HL-60 (cell line): Measurements from ENCODE around the gene XXYLT1.

Experiments
- DNase-seq, 2 experiments: peaks; one replicate each; pipeline ENCODE4 v3.0.0-alpha.2; 2010 to 2020; ENCODE audit warnings: low read depth in 1 of 2, low spot score in 1 of 2
- H3K27ac ChIP-seq: fragments of 250-450 bp; sonication (Bioruptor Pico); replicated peaks from 2 replicates; pipeline ENCODE4 v1.5.1; 2020; ENCODE audit warnings: mild to moderate bottlenecking, moderate library complexity
- H3K27me3 ChIP-seq: fragments of 250-450 bp; sonication (Bioruptor Pico); 2 replicates; pipeline ENCODE4 v1.5.1; 2021; ENCODE audit warnings: mild to moderate bottlenecking, moderate library complexity; ENCODE audit not compliant: insufficient read depth, poor library complexity, severe bottlenecking
- H3K4me3 ChIP-seq: replicated peaks from 2 replicates; pipeline ENCODE4 v1.5.1; 2011; ENCODE audit warnings: mild to moderate bottlenecking, control low read depth, low read length; ENCODE audit not compliant: insufficient read depth
- GABPA ChIP-seq: IDR thresholded peaks from 2 replicates; pipeline ENCODE4 v1.6.1; 2012; ENCODE audit warnings: low read depth
- POLR2AphosphoS5 ChIP-seq: IDR thresholded peaks from 2 replicates; pipeline ENCODE4 v1.6.1; 2012; ENCODE audit warnings: low read depth
- SPI1 ChIP-seq: IDR thresholded peaks from 2 replicates; pipeline ENCODE4 v1.6.1; 2012; ENCODE audit warnings: low read depth, mild to moderate bottlenecking, borderline replicate concordance
- TF ChIP-seq, protein P1 (sequence below): IDR thresholded peaks from 2 replicates; pipeline ENCODE4 v1.6.1; 2012; ENCODE audit warnings: low read depth; ENCODE audit not compliant: insufficient replicate concordance
- TF ChIP-seq, protein P2 (sequence below): IDR thresholded peaks from one replicate; pipeline ENCODE4 v1.5.1; 2011; ENCODE audit warnings: low read length, control low read depth, inconsistent platforms; ENCODE audit not compliant: insufficient read depth

XXYLT1 gene

DNA sequence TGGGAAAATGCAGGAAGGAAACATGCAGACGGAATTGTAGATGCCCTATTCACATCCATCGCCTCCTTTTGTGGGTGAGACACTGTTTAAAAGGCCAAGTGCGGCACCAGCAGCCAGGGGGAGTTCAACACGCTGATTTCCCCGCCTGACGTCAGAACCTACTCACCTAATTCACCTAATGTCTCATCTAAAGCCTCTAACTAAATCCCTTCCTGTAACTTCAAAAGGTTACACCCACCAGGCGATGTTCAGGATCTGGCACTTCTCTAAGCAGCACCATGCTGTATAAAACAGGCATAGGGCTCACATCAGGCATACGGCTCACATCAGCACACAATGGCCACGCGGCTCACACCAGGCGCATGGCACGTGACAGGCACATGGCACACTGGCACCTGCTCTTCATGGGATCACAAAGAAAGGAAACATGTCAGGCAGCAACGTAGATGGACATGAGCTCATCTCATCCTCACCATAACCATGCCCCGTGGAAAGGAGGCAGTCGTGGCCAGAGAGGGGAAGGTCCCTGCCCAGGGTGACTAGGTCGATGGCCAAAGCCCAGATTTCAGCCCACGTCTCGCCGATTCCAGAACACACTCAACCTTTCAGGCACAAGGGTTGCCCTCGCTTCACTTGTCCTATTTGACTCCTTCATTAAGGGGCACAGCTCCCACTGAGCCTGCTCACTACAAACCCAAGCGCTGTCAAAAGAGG, 21.7 kb downstream of the XXYLT1 start:
- Histone ChIP-seq H3K27me3 (no peaks in the 10 kb centered on the region), H3K27ac (no peak overlapping the region), H3K4me3 (no peak overlapping the region)
- TF ChIP-seq POLR2AphosphoS5: no peak
- TF ChIP-seq, protein P1, sequence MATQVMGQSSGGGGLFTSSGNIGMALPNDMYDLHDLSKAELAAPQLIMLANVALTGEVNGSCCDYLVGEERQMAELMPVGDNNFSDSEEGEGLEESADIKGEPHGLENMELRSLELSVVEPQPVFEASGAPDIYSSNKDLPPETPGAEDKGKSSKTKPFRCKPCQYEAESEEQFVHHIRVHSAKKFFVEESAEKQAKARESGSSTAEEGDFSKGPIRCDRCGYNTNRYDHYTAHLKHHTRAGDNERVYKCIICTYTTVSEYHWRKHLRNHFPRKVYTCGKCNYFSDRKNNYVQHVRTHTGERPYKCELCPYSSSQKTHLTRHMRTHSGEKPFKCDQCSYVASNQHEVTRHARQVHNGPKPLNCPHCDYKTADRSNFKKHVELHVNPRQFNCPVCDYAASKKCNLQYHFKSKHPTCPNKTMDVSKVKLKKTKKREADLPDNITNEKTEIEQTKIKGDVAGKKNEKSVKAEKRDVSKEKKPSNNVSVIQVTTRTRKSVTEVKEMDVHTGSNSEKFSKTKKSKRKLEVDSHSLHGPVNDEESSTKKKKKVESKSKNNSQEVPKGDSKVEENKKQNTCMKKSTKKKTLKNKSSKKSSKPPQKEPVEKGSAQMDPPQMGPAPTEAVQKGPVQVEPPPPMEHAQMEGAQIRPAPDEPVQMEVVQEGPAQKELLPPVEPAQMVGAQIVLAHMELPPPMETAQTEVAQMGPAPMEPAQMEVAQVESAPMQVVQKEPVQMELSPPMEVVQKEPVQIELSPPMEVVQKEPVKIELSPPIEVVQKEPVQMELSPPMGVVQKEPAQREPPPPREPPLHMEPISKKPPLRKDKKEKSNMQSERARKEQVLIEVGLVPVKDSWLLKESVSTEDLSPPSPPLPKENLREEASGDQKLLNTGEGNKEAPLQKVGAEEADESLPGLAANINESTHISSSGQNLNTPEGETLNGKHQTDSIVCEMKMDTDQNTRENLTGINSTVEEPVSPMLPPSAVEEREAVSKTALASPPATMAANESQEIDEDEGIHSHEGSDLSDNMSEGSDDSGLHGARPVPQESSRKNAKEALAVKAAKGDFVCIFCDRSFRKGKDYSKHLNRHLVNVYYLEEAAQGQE: no peak
- TF ChIP-seq SPI1: no peak
- TF ChIP-seq, protein P2, sequence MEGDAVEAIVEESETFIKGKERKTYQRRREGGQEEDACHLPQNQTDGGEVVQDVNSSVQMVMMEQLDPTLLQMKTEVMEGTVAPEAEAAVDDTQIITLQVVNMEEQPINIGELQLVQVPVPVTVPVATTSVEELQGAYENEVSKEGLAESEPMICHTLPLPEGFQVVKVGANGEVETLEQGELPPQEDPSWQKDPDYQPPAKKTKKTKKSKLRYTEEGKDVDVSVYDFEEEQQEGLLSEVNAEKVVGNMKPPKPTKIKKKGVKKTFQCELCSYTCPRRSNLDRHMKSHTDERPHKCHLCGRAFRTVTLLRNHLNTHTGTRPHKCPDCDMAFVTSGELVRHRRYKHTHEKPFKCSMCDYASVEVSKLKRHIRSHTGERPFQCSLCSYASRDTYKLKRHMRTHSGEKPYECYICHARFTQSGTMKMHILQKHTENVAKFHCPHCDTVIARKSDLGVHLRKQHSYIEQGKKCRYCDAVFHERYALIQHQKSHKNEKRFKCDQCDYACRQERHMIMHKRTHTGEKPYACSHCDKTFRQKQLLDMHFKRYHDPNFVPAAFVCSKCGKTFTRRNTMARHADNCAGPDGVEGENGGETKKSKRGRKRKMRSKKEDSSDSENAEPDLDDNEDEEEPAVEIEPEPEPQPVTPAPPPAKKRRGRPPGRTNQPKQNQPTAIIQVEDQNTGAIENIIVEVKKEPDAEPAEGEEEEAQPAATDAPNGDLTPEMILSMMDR: no peak
- no peak for TF ChIP-seq GABPA
- DNase-seq: no peak

DNA sequence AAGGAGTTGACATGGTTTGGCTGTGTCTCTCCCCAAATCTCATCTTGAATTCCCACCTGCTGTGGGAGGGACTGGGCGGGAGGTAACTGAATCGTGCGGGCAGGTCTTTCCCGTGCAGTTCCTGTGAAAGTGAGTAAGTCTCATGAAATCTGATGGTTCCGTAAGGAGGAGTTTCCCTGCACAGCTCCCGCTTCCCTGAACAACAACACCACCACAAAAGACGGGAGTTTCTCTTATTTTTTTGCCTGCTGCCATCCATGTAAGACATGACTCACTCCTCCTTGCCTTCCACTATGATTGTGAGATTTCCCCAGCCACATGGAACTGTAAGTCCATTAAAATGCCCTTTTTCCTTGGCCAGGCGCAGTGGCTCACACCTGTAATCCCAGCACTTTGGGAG, 22.7 kb downstream of the XXYLT1 start:
- no peak for DNase-seq
- TF ChIP-seq POLR2AphosphoS5 (no peak), GABPA (no peak), SPI1 (no peak)
- TF ChIP-seq, protein P2: no peak
- TF ChIP-seq, protein P1: no peak
- no peaks in the 10 kb centered on the region for H3K27me3 ChIP-seq

DNA sequence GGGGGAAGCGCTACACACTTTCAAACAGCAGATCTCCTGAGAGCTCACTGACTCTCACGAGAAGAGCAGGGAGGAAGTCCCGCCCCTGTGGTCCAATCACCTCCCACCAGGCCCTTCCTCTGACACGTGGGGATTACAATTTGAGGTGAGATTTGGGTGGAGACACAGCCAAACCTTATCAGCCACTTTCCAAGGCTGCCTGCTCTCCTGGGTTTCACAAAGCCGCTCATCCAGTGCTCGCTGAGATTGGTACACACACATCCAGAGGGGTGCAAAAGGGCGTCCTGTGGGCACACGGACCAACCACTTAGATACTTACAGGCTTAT, 23.1 kb downstream of the XXYLT1 start:
- no peaks in the 10 kb centered on the region for H3K27me3 ChIP-seq
- no peak for DNase-seq
- no peak overlapping the region for H3K4me3 ChIP-seq
- TF ChIP-seq GABPA: no peak
- TF ChIP-seq, protein P1: no peak
- no peak for TF ChIP-seq POLR2AphosphoS5
- TF ChIP-seq, protein P2: no peak
- TF ChIP-seq SPI1: no peak
- H3K27ac ChIP-seq: no peak overlapping the region

More for the DNA sequence above, 22.7 kb downstream of the XXYLT1 start:
- H3K27ac ChIP-seq: no peak overlapping the region
- H3K4me3 ChIP-seq: no peak overlapping the region
